Fibroblast of lung (primary cell): ENCODE measurements around the gene RCN1. TPM values are rescaled to one million over a fixed set of nuclear protein-coding genes. Genes with fewer than 3 reads are reported as not detected.
"Not testable (repeated sequence)": the region's sequence is repeated elsewhere in the genome, so short reads cannot be mapped to it uniquely, and the experiment has no call there.

Experiments used
- DNase-seq, 2 donors: peaks; one replicate each; pipeline versions ENCODE4 v3.0.0 to v3.0.0-alpha.2; 2010; ENCODE audit warnings: low read depth in 2 of 2
- H2AFZ ChIP-seq: 2 replicates; pipeline ENCODE4 v1.5.1; 2012; ENCODE audit warnings: low read length, control low read depth, inconsistent platforms
- H3K27ac ChIP-seq: 2 replicates; pipeline ENCODE4 v1.5.1; 2011; ENCODE audit warnings: low read length, control low read depth; ENCODE audit not compliant: insufficient read depth
- H3K27me3 ChIP-seq: 2 replicates; pipeline ENCODE4 v1.5.1; 2011; ENCODE audit warnings: mild to moderate bottlenecking, low read length; ENCODE audit not compliant: control insufficient read depth, insufficient read depth
- H3K36me3 ChIP-seq: 2 replicates; pipeline ENCODE4 v1.5.1; 2011; ENCODE audit warnings: low read length; ENCODE audit not compliant: control insufficient read depth, insufficient read depth
- H3K4me1 ChIP-seq: 2 replicates; pipeline ENCODE4 v1.5.1; 2011; ENCODE audit warnings: low read length; ENCODE audit not compliant: control insufficient read depth, insufficient read depth; ENCODE audit errors: extremely low read depth
- H3K4me2 ChIP-seq: 2 replicates; pipeline ENCODE4 v1.5.1; 2011; ENCODE audit warnings: low read length, control low read depth; ENCODE audit not compliant: insufficient read depth; ENCODE audit errors: extremely low read depth
- H3K4me3 ChIP-seq, 4 experiments: fragments of 200-600 bp in 1 of 4; sonication (generic) in 1 of 4; replicated peaks in 1 of 4; 2 replicates each; pipeline ENCODE4 v1.5.1; 2011 to 2016; ENCODE audit warnings: low read length in 4 of 4, low read depth in 3 of 4, mild to moderate bottlenecking in 3 of 4, control low read depth in 2 of 4, inconsistent platforms in 1 of 4, mixed read lengths in 1 of 4; ENCODE audit not compliant: insufficient read depth in 1 of 4; ENCODE audit errors: control extremely low read depth in 1 of 4
- H3K79me2 ChIP-seq: 2 replicates; pipeline ENCODE4 v1.5.1; 2012; ENCODE audit warnings: mild to moderate bottlenecking, low read length, inconsistent platforms; ENCODE audit not compliant: control insufficient read depth, insufficient read depth
- H3K9ac ChIP-seq: 2 replicates; pipeline ENCODE4 v1.5.1; 2011; ENCODE audit warnings: mild to moderate bottlenecking, low read length, control low read depth; ENCODE audit not compliant: insufficient read depth
- H3K9me3 ChIP-seq: 2 replicates; pipeline ENCODE4 v1.5.1; 2012; ENCODE audit warnings: low read depth, low read length; ENCODE audit not compliant: control insufficient read depth, insufficient read depth
- H4K20me1 ChIP-seq: 2 replicates; pipeline ENCODE4 v1.5.1; 2011; ENCODE audit warnings: low read length; ENCODE audit not compliant: control insufficient read depth, insufficient read depth; ENCODE audit errors: extremely low read depth
- CTCF ChIP-seq, 2 donors: IDR thresholded peaks in 1 of 2; conservative IDR thresholded peaks in 1 of 2; 1 replicate in 1 of 2; 2 replicates in 1 of 2; pipeline ENCODE4 v1.5.1; 2011 to 2012; ENCODE audit warnings: low read length in 2 of 2, control low read depth in 1 of 2, inconsistent platforms in 1 of 2, low read depth in 1 of 2, mild to moderate bottlenecking in 1 of 2
- EZH2 ChIP-seq: IDR thresholded peaks from 2 replicates; pipeline ENCODE4 v1.5.1; 2012; ENCODE audit warnings: low read length, control low read depth, mild to moderate bottlenecking; ENCODE audit errors: missing control alignments
- polyA plus RNA-seq, 2 donors: library from polyadenylated mRNA; depleted of rRNA in 1 of 2; stranded (reverse) in 1 of 2; unstranded in 1 of 2; fragments of >200 nt; gene quantifications; 2 replicates each; pipeline ENCODE4 v1.2.1, GENCODE V29; 2011 to 2012; ENCODE audit warnings: missing spikeins in 1 of 2
- total RNA-seq: library from RNA; depleted of rRNA; stranded (reverse); fragments of >200 nt; gene quantifications from 2 replicates; pipeline ENCODE4 v1.2.1, GENCODE V29; 2014

The RCN1 gene
- total and polyA plus RNA-seq, 2 donors (not counting 1 experiment from before 2014, with no cell fraction given): 371 to 436 TPM

DNA sequence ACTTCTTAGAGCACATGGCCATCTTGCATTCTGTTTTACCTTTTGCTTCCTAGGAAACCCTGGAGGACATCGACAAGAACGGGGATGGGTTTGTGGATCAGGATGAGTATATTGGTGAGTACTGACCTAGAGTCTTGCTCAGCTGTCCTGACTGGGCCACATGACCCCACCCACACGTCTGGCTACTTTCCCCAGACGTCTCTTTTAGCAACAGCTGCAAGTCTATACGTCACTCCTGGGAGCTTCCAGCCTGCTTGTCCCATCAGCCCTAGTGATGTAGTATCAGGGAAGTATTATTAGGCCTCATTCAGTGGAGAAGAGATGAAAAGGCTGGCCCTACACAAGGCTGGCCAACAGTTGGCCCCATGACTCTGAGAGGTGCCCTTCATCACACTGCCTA, 9.6 kb downstream of the RCN1 start:
- peak overlapping the region; percentile 23 for H3K27ac ChIP-seq
- H3K9me3 ChIP-seq: no peaks in the 10 kb centered on the region
- no peaks in the 10 kb centered on the region for H3K27me3 ChIP-seq
- no peak for TF ChIP-seq CTCF (conservative IDR thresholded peaks at IDR 0.05 in 1 of 2, IDR thresholded peaks at IDR 0.05 in 1 of 2; ENCODE audit: low read depth in 1 of 2, low read length in 2 of 2)
- no peak for TF ChIP-seq EZH2
- H3K4me2 ChIP-seq: no peak overlapping the region
- peaks cover 26% of the 10 kb centered on the region for H3K36me3 ChIP-seq
- H2AFZ ChIP-seq: no peak overlapping the region
- peaks cover 2% of the 10 kb centered on the region for H3K4me1 ChIP-seq
- no peak overlapping the region for H3K9ac ChIP-seq
- H4K20me1 ChIP-seq: no peaks in the 10 kb centered on the region
- DNase-seq: peak in 1 of 2 donors; percentile 49
- H3K4me3 ChIP-seq: no peak overlapping the region
- H3K79me2 ChIP-seq: peaks cover 30% of the 10 kb centered on the region

DNA sequence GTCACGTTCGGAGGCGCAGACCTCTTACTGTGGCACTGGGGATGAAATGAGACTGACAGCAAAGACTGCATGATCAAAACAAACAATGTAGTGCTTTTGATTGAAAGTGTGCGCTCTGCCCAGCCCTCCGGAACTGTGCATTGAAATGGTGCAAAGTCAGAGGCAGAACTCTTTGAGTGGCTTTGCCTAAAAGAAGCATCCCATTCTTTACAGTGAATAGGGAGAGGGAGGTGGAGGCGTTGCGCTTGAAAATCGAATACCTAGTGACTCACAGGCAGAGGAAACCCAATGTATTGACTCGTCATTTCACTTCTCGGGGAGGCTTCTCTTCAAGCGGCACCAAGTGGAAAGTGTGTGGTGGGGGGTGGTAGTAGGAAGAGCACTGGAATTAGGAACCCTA, 10.9 kb downstream of the RCN1 start:
- Histone ChIP-seq H3K4me2 (no peak overlapping the region), H3K9me3 (no peaks in the 10 kb centered on the region), H3K27ac (no peak overlapping the region), H2AFZ (no peak overlapping the region), H3K4me1 (peaks cover 2% of the 10 kb centered on the region), H3K9ac (no peak overlapping the region), H3K36me3 (peaks cover 27% of the 10 kb centered on the region), H3K4me3 (no peak overlapping the region), H3K79me2 (peaks cover 17% of the 10 kb centered on the region), H4K20me1 (no peaks in the 10 kb centered on the region), H3K27me3 (no peaks in the 10 kb centered on the region)
- TF ChIP-seq EZH2 (no peak), CTCF (conservative IDR thresholded peaks at IDR 0.05 in 1 of 2, IDR thresholded peaks at IDR 0.05 in 1 of 2; ENCODE audit: low read depth in 1 of 2, low read length in 2 of 2) (no peak)
- DNase-seq: no peak

DNA sequence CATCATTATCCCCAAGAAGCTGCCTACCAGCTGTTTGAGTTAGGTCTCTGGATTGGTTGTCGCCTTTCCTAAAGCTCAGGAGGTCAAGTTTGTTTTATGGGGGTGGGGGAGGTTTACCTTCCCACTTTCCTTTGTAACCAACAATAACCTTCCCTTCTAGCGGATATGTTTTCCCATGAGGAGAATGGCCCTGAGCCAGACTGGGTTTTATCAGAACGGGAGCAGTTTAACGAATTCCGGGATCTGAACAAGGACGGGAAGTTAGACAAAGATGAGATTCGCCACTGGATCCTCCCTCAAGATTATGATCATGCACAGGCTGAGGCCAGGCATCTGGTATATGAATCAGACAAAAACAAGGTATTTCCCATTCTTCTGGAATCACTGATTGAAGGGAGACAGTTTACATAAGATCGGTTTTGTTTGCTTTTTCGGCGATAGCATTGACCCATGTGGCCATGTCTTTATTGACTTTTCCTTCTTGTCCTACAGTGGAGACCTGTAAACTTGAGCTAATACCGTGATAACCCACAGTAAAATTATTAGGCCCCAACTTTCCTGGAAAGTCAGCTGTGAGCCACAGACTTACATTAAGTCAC, 12.3 kb downstream of the RCN1 start:
- not testable (repeated sequence) for H3K4me2 ChIP-seq, H3K4me3 ChIP-seq, H3K9me3 ChIP-seq, H3K79me2 ChIP-seq, DNase-seq, H3K27ac ChIP-seq, H3K4me1 ChIP-seq, H3K27me3 ChIP-seq, H3K9ac ChIP-seq, H4K20me1 ChIP-seq, H2AFZ ChIP-seq
- peaks cover 27% of the 10 kb centered on the region for H3K36me3 ChIP-seq
